ENCODE results near the gene SMG6. TPM values are rescaled to one million over a fixed set of nuclear protein-coding genes. Genes with fewer than 3 reads are reported as not detected.

Gene SMG6
- total and polyA plus RNA-seq, 2 of the 13 experiments (the other 11 are each of a cell fraction or from before 2014, with no cell fraction given), result 4.6 to 14.6 TPM

DNA sequence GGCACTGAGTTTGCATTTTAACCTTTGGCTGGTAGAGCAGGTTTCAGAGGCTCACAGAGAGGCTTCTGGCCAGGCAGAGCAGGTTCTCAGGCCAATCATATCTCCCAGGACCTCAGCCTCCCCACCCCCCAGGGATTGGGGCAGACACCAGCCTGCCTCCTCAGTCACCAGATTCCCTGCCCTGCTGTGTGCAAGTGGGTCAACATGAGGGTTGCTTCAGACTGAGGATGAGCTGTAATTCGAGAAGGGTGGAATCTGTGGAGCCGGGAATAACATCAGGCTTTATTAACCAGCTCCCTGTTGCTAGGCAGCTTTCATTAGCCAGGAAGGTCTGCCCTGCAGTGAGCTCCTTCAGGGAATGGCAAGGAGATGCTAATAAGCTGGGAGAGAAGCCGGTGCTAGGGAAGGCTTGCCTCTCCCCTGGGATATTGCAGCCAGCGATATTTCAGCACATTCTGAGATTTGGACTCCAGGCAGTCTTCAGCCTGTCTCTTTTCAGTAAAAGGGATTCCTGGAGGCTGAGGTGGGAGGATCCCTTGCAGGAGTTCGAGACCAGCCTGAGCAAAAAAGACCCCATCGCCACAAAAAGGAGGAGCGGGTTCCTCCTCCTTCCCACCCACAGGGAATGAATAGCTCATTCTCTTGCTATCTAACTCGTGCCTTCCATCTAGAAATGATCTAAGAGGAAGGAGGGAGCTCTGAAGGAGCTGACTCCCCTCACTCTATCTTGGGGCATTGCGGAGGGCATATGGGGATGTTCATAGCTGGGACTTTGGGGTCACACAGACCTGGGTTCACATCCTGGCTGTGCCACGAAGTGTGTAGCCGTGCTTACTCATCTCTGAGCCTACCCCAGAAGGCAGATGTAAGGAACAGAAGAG is 44.5 kb upstream of the SMG6 start (continued):
- no peak for TF ChIP-seq ARHGAP35 (CRISPR knock-in tag; IDR thresholded peaks at IDR 0.05; ENCODE audit: borderline replicate concordance)
- no peak for TF ChIP-seq ZNF292 (CRISPR knock-in tag; IDR thresholded peaks at IDR 0.05; ENCODE audit: borderline replicate concordance, low read depth)
- TF ChIP-seq PHF21A (CRISPR knock-in tag; IDR thresholded peaks at IDR 0.05), result peak; percentile 88
- 0 out of 2 replicates have a peak, but pooled peaks have one; percentile 31 for TF ChIP-seq SP4 (CRISPR knock-in tag; IDR thresholded peaks at IDR 0.05)
- TF ChIP-seq CCDC6 (CRISPR knock-in tag; IDR thresholded peaks at IDR 0.05), result no peak
- TF ChIP-seq, protein P1, sequence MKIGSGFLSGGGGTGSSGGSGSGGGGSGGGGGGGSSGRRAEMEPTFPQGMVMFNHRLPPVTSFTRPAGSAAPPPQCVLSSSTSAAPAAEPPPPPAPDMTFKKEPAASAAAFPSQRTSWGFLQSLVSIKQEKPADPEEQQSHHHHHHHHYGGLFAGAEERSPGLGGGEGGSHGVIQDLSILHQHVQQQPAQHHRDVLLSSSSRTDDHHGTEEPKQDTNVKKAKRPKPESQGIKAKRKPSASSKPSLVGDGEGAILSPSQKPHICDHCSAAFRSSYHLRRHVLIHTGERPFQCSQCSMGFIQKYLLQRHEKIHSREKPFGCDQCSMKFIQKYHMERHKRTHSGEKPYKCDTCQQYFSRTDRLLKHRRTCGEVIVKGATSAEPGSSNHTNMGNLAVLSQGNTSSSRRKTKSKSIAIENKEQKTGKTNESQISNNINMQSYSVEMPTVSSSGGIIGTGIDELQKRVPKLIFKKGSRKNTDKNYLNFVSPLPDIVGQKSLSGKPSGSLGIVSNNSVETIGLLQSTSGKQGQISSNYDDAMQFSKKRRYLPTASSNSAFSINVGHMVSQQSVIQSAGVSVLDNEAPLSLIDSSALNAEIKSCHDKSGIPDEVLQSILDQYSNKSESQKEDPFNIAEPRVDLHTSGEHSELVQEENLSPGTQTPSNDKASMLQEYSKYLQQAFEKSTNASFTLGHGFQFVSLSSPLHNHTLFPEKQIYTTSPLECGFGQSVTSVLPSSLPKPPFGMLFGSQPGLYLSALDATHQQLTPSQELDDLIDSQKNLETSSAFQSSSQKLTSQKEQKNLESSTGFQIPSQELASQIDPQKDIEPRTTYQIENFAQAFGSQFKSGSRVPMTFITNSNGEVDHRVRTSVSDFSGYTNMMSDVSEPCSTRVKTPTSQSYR (CRISPR knock-in tag; IDR thresholded peaks at IDR 0.05; ENCODE audit: borderline replicate concordance), result peak; percentile 85
- peak; percentile 99 for TF ChIP-seq RFXAP (CRISPR knock-in tag; IDR thresholded peaks at IDR 0.05; ENCODE audit: borderline replicate concordance)
- peak; percentile 57 for TF ChIP-seq ZNF501 (CRISPR knock-in tag; IDR thresholded peaks at IDR 0.05)
- no peak for TF ChIP-seq ZNF782 (CRISPR knock-in tag; IDR thresholded peaks at IDR 0.05; ENCODE audit: borderline replicate concordance)
- TF ChIP-seq, protein P2, sequence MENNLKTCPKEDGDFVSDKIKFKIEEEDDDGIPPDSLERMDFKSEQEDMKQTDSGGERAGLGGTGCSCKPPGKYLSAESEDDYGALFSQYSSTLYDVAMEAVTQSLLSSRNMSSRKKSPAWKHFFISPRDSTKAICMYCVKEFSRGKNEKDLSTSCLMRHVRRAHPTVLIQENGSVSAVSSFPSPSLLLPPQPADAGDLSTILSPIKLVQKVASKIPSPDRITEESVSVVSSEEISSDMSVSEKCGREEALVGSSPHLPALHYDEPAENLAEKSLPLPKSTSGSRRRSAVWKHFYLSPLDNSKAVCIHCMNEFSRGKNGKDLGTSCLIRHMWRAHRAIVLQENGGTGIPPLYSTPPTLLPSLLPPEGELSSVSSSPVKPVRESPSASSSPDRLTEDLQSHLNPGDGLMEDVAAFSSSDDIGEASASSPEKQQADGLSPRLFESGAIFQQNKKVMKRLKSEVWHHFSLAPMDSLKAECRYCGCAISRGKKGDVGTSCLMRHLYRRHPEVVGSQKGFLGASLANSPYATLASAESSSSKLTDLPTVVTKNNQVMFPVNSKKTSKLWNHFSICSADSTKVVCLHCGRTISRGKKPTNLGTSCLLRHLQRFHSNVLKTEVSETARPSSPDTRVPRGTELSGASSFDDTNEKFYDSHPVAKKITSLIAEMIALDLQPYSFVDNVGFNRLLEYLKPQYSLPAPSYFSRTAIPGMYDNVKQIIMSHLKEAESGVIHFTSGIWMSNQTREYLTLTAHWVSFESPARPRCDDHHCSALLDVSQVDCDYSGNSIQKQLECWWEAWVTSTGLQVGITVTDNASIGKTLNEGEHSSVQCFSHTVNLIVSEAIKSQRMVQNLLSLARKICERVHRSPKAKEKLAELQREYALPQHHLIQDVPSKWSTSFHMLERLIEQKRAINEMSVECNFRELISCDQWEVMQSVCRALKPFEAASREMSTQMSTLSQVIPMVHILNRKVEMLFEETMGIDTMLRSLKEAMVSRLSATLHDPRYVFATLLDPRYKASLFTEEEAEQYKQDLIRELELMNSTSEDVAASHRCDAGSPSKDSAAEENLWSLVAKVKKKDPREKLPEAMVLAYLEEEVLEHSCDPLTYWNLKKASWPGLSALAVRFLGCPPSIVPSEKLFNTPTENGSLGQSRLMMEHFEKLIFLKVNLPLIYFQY (CRISPR knock-in tag; IDR thresholded peaks at IDR 0.05; ENCODE audit: borderline replicate concordance), result peak; percentile 72; the same call in 1 of the 2 replicates
- no peak for TF ChIP-seq HES4 (CRISPR knock-in tag; IDR thresholded peaks at IDR 0.05; ENCODE audit: borderline replicate concordance)
- TF ChIP-seq ZFP41 (CRISPR knock-in tag; IDR thresholded peaks at IDR 0.05; ENCODE audit: borderline replicate concordance), result no peak
- TF ChIP-seq HMG20B (CRISPR knock-in tag; conservative IDR thresholded peaks at IDR 0.05), result peak; percentile 62; the same call in 1 of the 2 replicates
- TF ChIP-seq SMAD3 (CRISPR knock-in tag; IDR thresholded peaks at IDR 0.05), result 0 out of 2 replicates have a peak, but pooled peaks have one; percentile 33
- no peak for TF ChIP-seq ZNF674 (CRISPR knock-in tag; IDR thresholded peaks at IDR 0.05; ENCODE audit: low read depth)
- no peak for TF ChIP-seq IKZF1 (IDR thresholded peaks at IDR 0.05)
- TF ChIP-seq, protein P3, sequence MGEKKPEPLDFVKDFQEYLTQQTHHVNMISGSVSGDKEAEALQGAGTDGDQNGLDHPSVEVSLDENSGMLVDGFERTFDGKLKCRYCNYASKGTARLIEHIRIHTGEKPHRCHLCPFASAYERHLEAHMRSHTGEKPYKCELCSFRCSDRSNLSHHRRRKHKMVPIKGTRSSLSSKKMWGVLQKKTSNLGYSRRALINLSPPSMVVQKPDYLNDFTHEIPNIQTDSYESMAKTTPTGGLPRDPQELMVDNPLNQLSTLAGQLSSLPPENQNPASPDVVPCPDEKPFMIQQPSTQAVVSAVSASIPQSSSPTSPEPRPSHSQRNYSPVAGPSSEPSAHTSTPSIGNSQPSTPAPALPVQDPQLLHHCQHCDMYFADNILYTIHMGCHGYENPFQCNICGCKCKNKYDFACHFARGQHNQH (CRISPR knock-in tag; IDR thresholded peaks at IDR 0.05), result peak; percentile 39; the same call in 1 of the 2 replicates
- no peak for TF ChIP-seq STAT5B (CRISPR knock-in tag; IDR thresholded peaks at IDR 0.05)
- TF ChIP-seq EP300 (IDR thresholded peaks at IDR 0.05; ENCODE audit: low read depth in 2 of 2, low read length in 2 of 2), result peak in 1 of 2 experiments; percentile 52; a peak in 1 of 4 replicates
- TF ChIP-seq EP300 (CRISPR knock-in tag; IDR thresholded peaks at IDR 0.05; ENCODE audit: borderline replicate concordance), result peak; percentile 41; the same call in 1 of the 2 replicates
- TF ChIP-seq ZNF766 (CRISPR knock-in tag; IDR thresholded peaks at IDR 0.05; ENCODE audit: borderline replicate concordance), result peak; percentile 71; the same call in 1 of the 2 replicates

Measured in HepG2 (cell line).